K562 (cell line): Measurements from ENCODE around the gene LRCH1. TPM values are rescaled to one million over a fixed set of nuclear protein-coding genes. Genes with fewer than 3 reads are reported as not detected.

Experiments
- KAT8 ChIP-seq: fragments of 450-650 bp; IDR thresholded peaks from 2 replicates; pipeline ENCODE4 v1.6.1; 2016; ENCODE audit warnings: low read depth, mild to moderate bottlenecking
- MITF ChIP-seq: IDR thresholded peaks from 2 replicates; pipeline ENCODE4 v1.6.1; 2014; ENCODE audit warnings: antibody characterized with exemption
- NFE2 ChIP-seq: IDR thresholded peaks from 2 replicates; pipeline ENCODE4 v1.6.1; 2014; ENCODE audit warnings: antibody characterized with exemption, low read depth
- NONO ChIP-seq, 2 experiments: fragments of 200-400 bp in 1 of 2; fragments of 450-650 bp in 1 of 2; formaldehyde crosslinking in 1 of 2; IDR thresholded peaks; 2 replicates each; pipeline ENCODE4 v1.6.1; 2017; ENCODE audit warnings: low read depth in 2 of 2, mild to moderate bottlenecking in 2 of 2, moderate library complexity in 2 of 2, low read length in 1 of 2
- PRPF4 ChIP-seq: fragments of 200-400 bp; formaldehyde crosslinking; IDR thresholded peaks from one replicate; pipeline ENCODE4 v1.6.1; 2017; ENCODE audit warnings: low read length, low read depth, mild to moderate bottlenecking; ENCODE audit not compliant: insufficient read depth, poor library complexity, severe bottlenecking
- PYGO2 ChIP-seq: fragments of 450-650 bp; IDR thresholded peaks from 2 replicates; pipeline ENCODE4 v1.6.1; 2016; ENCODE audit warnings: mild to moderate bottlenecking, missing genetic modification characterization, moderate library complexity, missing compliant biosample characterization
- THAP7 ChIP-seq: fragments of 250-450 bp; sonication (Bioruptor Pico); IDR thresholded peaks from 2 replicates; pipeline ENCODE4 v1.5.0; 2021
- WHSC1 ChIP-seq: IDR thresholded peaks from one replicate; pipeline ENCODE4 v1.6.1; 2012; ENCODE audit warnings: low read length, control low read depth, inconsistent platforms
- ZBED1 ChIP-seq: IDR thresholded peaks from 2 replicates; pipeline ENCODE4 v1.6.1; 2014
- ZBTB49 ChIP-seq: sonication (generic); formaldehyde crosslinking; IDR thresholded peaks from 2 replicates; pipeline ENCODE4 v1.8.0; 2022; ENCODE audit warnings: missing genetic modification reagents, mild to moderate bottlenecking, borderline replicate concordance
- ZNF175 ChIP-seq: fragments of 200-800 bp; sonication (Bioruptor generic); IDR thresholded peaks from 2 replicates; pipeline ENCODE4 v1.6.1; 2016; ENCODE audit warnings: low read depth, mild to moderate bottlenecking, missing genetic modification characterization, missing compliant biosample characterization
- polyA plus RNA-seq, 8 experiments: library from polyadenylated mRNA; depleted of rRNA in 4 of 8; stranded (reverse) in 5 of 8; unstranded in 3 of 8; fragments of >200 nt; fragmentation: Nextera tagmentation in 2 of 8; fragmentation: Illumina TruSeq in 1 of 8; extraction: Ambion mirVana in 2 of 8; extraction: Trizol in 1 of 8; gene quantifications; 2 replicates each; pipeline versions ENCODE4 v1.2.1 to v1.2.3, GENCODE V29; 2011 to 2014; ENCODE audit warnings: inconsistent platforms in 1 of 8, missing spikeins in 1 of 8
- total RNA-seq, 7 experiments: library from RNA; depleted of rRNA in 6 of 7; stranded (reverse); fragments of >200 nt in 6 of 7; fragmentation: Illumina TruSeq in 2 of 7; extraction: Trizol in 2 of 7; gene quantifications; 2 replicates each; pipeline versions ENCODE4 v1.2.1 to v1.2.3, GENCODE V29; 2011 to 2021; ENCODE audit warnings: low replicate concordance in 1 of 7

The LRCH1 gene
- total and polyA plus RNA-seq, 9 of the 15 experiments (the other 6 are each of a cell fraction or from before 2014, with no cell fraction given): 1.1 to 6.8 (median 3.7) TPM

GRCh38 chr13:46664195-46664594 is 111.2 kb downstream of the LRCH1 start (continued):
- TF ChIP-seq ZBTB49 (CRISPR knock-in tag) (no peak), KAT8 (no peak), NFE2 (no peak), PRPF4 (no peak), ZBED1 (no peak), WHSC1 (no peak), MITF (no peak), PYGO2 (no peak), THAP7 (CRISPR knock-in tag) (no peak), ZNF175 (CRISPR knock-in tag) (no peak), NONO (IDR thresholded peaks at IDR 0.05; ENCODE audit: low read depth in 2 of 2, low read length in 1 of 2) (no peak)
- TF ChIP-seq, all 486 proteins: peak for 0
